Neural crest cell (in vitro differentiated cells): ENCODE data around the gene RFLNA. TPM values are rescaled to one million over a fixed set of nuclear protein-coding genes. Genes with fewer than 3 reads are reported as not detected.

Experiments used
- DNase-seq: peaks from one replicate; pipeline ENCODE4 v3.0.0; 2021; ENCODE audit warnings: low read depth, mixed read lengths, low spot score
- H3K27ac Mint-ChIP-seq: one replicate; pipeline ENCODE4 v1.8.0; 2021; ENCODE audit warnings: mild to moderate bottlenecking, mixed read lengths; ENCODE audit not compliant: unreplicated experiment
- H3K27me3 Mint-ChIP-seq: 2 replicates; pipeline ENCODE4 v1.8.0; 2021; ENCODE audit warnings: low read depth, mild to moderate bottlenecking, mixed read lengths
- H3K36me3 Mint-ChIP-seq: 2 replicates; pipeline ENCODE4 v1.8.0; 2021; ENCODE audit warnings: low read depth, mild to moderate bottlenecking, mixed read lengths
- H3K4me1 Mint-ChIP-seq: 2 replicates; pipeline ENCODE4 v1.8.0; 2021; ENCODE audit warnings: mixed read lengths
- H3K4me3 Mint-ChIP-seq: one replicate; pipeline ENCODE4 v1.8.0; 2021; ENCODE audit warnings: mild to moderate bottlenecking, mixed read lengths
- H3K9me3 Mint-ChIP-seq: 2 replicates; pipeline ENCODE4 v1.8.0; 2021; ENCODE audit warnings: mixed read lengths
- CTCF ChIP-seq: fragments of 200-600 bp; sonication (generic); conservative IDR thresholded peaks from 2 replicates; pipeline ENCODE4 v1.5.0; 2021; ENCODE audit warnings: antibody characterized with exemption, mild to moderate bottlenecking
- total RNA-seq: library from RNA; stranded (reverse); gene quantifications from 2 replicates; pipeline ENCODE4 v1.2.1, GENCODE V29; 2021

Gene RFLNA
- total RNA-seq, 1 donor from 2014 or later: 2.8 TPM

GRCh38 chr12:124309231-124309630 lies 14.3 kb downstream of the RFLNA start:
- DNase-seq: no peak
- H3K9me3 Mint-ChIP-seq: no peaks in the 10 kb centered on the region
- H3K27ac Mint-ChIP-seq: no peak overlapping the region
- no peaks in the 10 kb centered on the region for H3K36me3 Mint-ChIP-seq
- peaks cover 7% of the 10 kb centered on the region for H3K4me1 Mint-ChIP-seq
- no peaks in the 10 kb centered on the region for H3K27me3 Mint-ChIP-seq
- H3K4me3 Mint-ChIP-seq: no peak overlapping the region
- no peak for TF ChIP-seq CTCF

GRCh38 chr12:124309744-124310143 lies 14.9 kb downstream of the RFLNA start:
- Mint-ChIP-seq H3K27ac (no peak overlapping the region), H3K9me3 (no peaks in the 10 kb centered on the region), H3K27me3 (no peaks in the 10 kb centered on the region), H3K4me1 (peaks cover 7% of the 10 kb centered on the region), H3K36me3 (no peaks in the 10 kb centered on the region), H3K4me3 (no peak overlapping the region)
- DNase-seq: no peak
- TF ChIP-seq CTCF: no peak

- no peak for DNase-seq
- peaks cover 7% of the 10 kb centered on the region for H3K4me1 Mint-ChIP-seq
- H3K27me3 Mint-ChIP-seq: no peaks in the 10 kb centered on the region
- no peaks in the 10 kb centered on the region for H3K36me3 Mint-ChIP-seq
- no peak for TF ChIP-seq CTCF
- H3K4me3 Mint-ChIP-seq: no peak overlapping the region
- H3K27ac Mint-ChIP-seq: no peak overlapping the region
- H3K9me3 Mint-ChIP-seq: no peaks in the 10 kb centered on the region
Observed at GRCh38 chr12:124310178-124310577, 15.3 kb downstream of the RFLNA start.

DNA sequence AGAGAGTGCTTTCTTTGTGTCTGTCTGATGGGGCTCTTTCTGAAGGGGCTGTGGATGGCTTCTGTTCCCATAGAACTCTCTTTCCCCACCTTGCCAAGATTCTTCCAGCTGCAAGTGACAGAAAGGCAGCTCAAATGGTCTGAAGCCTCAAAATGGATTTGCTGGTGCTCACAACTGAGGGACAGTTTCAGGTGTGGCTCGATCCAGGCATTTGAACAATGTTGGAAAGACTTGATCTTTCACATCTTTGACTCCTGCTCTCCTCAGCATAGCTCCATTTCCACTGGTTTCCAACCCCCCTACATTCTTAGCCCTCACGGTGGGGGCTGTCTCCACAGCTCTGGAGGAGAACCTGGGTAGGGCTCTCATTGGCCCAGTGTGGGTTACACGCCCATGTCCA lies 15.9 kb downstream of the RFLNA start:
- Mint-ChIP-seq H3K4me3 (no peak overlapping the region), H3K27ac (no peak overlapping the region)
- TF ChIP-seq CTCF: no peak

GRCh38 chr12:124311292-124312109 lies 16.6 kb downstream of the RFLNA start:
- Mint-ChIP-seq H3K4me1 (peaks cover 7% of the 10 kb centered on the region), H3K36me3 (no peaks in the 10 kb centered on the region), H3K4me3 (no peak overlapping the region), H3K9me3 (no peaks in the 10 kb centered on the region), H3K27me3 (peaks cover 2% of the 10 kb centered on the region), H3K27ac (no peak overlapping the region)
- TF ChIP-seq CTCF: no peak
- no peak for DNase-seq

More for the DNA sequence above, 15.9 kb downstream of the RFLNA start:
- H3K27me3 Mint-ChIP-seq: no peaks in the 10 kb centered on the region
- H3K36me3 Mint-ChIP-seq: no peaks in the 10 kb centered on the region
- H3K9me3 Mint-ChIP-seq: no peaks in the 10 kb centered on the region
- no peak for DNase-seq
- H3K4me1 Mint-ChIP-seq: peaks cover 7% of the 10 kb centered on the region
